ENCODE data around the gene PCP4L1.

PCP4L1 gene

DNA sequence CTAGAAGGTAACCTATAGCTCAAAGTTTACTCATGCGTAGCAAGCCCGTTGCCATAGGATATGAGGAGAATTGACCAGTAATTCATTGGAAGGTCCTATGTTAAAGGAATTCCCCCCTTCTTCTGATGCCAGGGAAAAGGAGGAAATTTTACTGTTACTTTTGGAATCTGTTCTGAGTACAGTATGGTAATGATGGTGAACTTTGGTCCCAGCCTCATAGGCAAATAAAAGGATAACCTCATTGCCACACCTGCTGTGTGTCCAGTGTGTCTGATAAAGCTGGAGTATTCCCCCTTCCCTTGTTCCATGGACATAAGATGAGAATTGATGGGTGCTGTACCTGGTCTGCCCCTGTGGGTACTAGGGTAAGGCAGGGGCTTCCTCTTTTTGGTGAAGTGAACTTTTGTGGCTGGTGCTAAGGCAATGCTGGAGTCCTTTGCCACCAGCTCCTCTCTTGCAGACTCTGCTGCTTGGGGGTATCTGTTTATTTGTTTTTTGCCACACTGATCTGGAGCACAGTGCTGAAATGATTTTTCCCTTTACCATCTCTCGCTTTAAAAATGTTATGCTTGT, 29.0 kb downstream of the PCP4L1 start:
- no peak overlapping the region for H3K27ac ChIP-seq (replicated peaks)
- DNase-seq (ENCODE audit: low read depth in 1 of 2, low spot score in 1 of 2) = peak in 1 of 2 experiments; percentile 43
- TF ChIP-seq SPI1 (IDR thresholded peaks at IDR 0.05; ENCODE audit: borderline replicate concordance, low read depth) = peak; percentile 92
- TF ChIP-seq, protein P1, sequence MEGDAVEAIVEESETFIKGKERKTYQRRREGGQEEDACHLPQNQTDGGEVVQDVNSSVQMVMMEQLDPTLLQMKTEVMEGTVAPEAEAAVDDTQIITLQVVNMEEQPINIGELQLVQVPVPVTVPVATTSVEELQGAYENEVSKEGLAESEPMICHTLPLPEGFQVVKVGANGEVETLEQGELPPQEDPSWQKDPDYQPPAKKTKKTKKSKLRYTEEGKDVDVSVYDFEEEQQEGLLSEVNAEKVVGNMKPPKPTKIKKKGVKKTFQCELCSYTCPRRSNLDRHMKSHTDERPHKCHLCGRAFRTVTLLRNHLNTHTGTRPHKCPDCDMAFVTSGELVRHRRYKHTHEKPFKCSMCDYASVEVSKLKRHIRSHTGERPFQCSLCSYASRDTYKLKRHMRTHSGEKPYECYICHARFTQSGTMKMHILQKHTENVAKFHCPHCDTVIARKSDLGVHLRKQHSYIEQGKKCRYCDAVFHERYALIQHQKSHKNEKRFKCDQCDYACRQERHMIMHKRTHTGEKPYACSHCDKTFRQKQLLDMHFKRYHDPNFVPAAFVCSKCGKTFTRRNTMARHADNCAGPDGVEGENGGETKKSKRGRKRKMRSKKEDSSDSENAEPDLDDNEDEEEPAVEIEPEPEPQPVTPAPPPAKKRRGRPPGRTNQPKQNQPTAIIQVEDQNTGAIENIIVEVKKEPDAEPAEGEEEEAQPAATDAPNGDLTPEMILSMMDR (IDR thresholded peaks at IDR 0.05; ENCODE audit: insufficient read depth, low read length) = no peak
- no peak overlapping the region for H3K4me3 ChIP-seq (replicated peaks; ENCODE audit: insufficient read depth, low read length)
- H3K27me3 ChIP-seq (ENCODE audit: insufficient read depth, poor library complexity, severe bottlenecking) = no peaks in the 10 kb centered on the region

DNA sequence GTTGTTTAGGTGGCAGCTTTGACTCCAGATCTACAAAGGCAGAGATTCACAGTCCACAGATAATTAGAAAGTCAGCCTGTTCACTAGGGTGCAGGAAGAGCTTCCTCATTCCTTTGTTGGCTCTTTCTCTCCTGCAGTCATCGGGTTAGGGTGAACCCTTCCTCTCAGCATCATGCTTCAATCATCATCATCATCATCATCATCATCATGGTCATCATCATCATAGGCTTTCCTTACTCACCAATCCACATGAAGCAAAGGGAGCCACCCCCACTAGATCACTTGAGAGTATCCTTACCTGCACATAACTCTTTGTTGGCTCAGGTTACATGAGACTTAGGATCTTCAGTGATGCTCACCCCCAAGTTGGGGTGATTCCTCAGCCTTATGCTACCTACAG, 32.2 kb downstream of the PCP4L1 start:
- TF ChIP-seq, protein P2, sequence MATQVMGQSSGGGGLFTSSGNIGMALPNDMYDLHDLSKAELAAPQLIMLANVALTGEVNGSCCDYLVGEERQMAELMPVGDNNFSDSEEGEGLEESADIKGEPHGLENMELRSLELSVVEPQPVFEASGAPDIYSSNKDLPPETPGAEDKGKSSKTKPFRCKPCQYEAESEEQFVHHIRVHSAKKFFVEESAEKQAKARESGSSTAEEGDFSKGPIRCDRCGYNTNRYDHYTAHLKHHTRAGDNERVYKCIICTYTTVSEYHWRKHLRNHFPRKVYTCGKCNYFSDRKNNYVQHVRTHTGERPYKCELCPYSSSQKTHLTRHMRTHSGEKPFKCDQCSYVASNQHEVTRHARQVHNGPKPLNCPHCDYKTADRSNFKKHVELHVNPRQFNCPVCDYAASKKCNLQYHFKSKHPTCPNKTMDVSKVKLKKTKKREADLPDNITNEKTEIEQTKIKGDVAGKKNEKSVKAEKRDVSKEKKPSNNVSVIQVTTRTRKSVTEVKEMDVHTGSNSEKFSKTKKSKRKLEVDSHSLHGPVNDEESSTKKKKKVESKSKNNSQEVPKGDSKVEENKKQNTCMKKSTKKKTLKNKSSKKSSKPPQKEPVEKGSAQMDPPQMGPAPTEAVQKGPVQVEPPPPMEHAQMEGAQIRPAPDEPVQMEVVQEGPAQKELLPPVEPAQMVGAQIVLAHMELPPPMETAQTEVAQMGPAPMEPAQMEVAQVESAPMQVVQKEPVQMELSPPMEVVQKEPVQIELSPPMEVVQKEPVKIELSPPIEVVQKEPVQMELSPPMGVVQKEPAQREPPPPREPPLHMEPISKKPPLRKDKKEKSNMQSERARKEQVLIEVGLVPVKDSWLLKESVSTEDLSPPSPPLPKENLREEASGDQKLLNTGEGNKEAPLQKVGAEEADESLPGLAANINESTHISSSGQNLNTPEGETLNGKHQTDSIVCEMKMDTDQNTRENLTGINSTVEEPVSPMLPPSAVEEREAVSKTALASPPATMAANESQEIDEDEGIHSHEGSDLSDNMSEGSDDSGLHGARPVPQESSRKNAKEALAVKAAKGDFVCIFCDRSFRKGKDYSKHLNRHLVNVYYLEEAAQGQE (IDR thresholded peaks at IDR 0.05; ENCODE audit: insufficient replicate concordance, low read depth) = no peak
- TF ChIP-seq SPI1 (IDR thresholded peaks at IDR 0.05; ENCODE audit: borderline replicate concordance, low read depth) (no peak), POLR2AphosphoS5 (IDR thresholded peaks at IDR 0.05; ENCODE audit: low read depth) (no peak), GABPA (IDR thresholded peaks at IDR 0.05; ENCODE audit: low read depth) (no peak)
- TF ChIP-seq, protein P1 (IDR thresholded peaks at IDR 0.05; ENCODE audit: insufficient read depth, low read length) = no peak
- Histone ChIP-seq H3K27me3 (ENCODE audit: insufficient read depth, poor library complexity, severe bottlenecking) (no peaks in the 10 kb centered on the region), H3K4me3 (replicated peaks; ENCODE audit: insufficient read depth, low read length) (no peak overlapping the region), H3K27ac (replicated peaks) (no peak overlapping the region)
- no peak for DNase-seq (ENCODE audit: low read depth in 1 of 2, low spot score in 1 of 2)

DNA sequence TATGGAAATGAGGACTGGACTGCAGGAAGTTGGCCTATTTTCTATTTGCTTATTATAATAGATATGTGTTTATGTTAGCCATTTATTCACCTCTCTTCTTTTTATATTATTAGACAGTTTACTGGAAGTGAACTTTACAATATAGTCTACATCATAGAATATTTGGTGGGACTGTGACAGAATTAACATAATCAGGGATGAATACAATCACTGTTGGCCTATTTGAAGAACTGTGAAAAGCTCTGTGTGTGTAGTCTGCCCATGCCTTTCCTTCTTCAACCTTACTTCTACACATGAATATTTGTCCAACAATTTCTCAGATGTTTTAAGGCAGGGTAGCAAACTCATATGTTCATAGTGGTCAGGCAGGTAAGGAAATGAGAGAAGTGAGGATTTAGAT, 38.9 kb downstream of the PCP4L1 start:
- Histone ChIP-seq H3K27me3 (ENCODE audit: insufficient read depth, poor library complexity, severe bottlenecking) (no peaks in the 10 kb centered on the region), H3K4me3 (replicated peaks; ENCODE audit: insufficient read depth, low read length) (no peak overlapping the region), H3K27ac (replicated peaks) (no peak overlapping the region)
- DNase-seq (ENCODE audit: low read depth in 1 of 2, low spot score in 1 of 2) = no peak
- TF ChIP-seq, protein P2 (IDR thresholded peaks at IDR 0.05; ENCODE audit: insufficient replicate concordance, low read depth) = no peak
- no peak for TF ChIP-seq POLR2AphosphoS5 (IDR thresholded peaks at IDR 0.05; ENCODE audit: low read depth)
- TF ChIP-seq, protein P1 (IDR thresholded peaks at IDR 0.05; ENCODE audit: insufficient read depth, low read length) = no peak
- TF ChIP-seq GABPA (IDR thresholded peaks at IDR 0.05; ENCODE audit: low read depth) = no peak
- TF ChIP-seq SPI1 (IDR thresholded peaks at IDR 0.05; ENCODE audit: borderline replicate concordance, low read depth) = no peak

DNA sequence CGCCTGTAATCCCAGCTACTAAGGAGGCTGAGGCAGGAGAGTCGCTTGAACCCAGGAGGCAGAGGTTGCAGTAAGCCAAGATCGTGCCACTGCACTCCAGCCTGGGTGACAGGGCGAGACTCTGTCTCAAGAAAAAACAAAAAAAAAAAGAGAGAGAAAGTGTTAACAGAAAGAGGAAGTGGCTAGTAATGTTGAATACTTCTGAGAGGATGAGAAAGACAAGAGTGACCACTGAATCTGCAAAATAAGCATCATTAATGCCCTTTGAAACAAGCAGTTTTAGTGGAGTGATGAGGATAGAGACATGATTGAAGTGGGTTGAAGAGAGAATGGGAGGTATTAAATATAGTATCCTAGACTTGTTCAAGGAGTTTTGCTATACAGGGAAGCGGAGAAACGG, 39.6 kb downstream of the PCP4L1 start:
- DNase-seq (ENCODE audit: low read depth in 1 of 2, low spot score in 1 of 2) = no peak
- Histone ChIP-seq H3K27me3 (ENCODE audit: insufficient read depth, poor library complexity, severe bottlenecking) (no peaks in the 10 kb centered on the region), H3K4me3 (replicated peaks; ENCODE audit: insufficient read depth, low read length) (no peak overlapping the region), H3K27ac (replicated peaks) (no peak overlapping the region; the same call in 1 of the 2 replicates)
- TF ChIP-seq SPI1 (IDR thresholded peaks at IDR 0.05; ENCODE audit: borderline replicate concordance, low read depth) = peak; percentile 96
- TF ChIP-seq, protein P1 (IDR thresholded peaks at IDR 0.05; ENCODE audit: insufficient read depth, low read length) = no peak

All from HL-60 (cell line).